H1 (cell line): ENCODE results near the gene DDB1. TPM values are rescaled to one million over a fixed set of nuclear protein-coding genes. Genes with fewer than 3 reads are reported as not detected.

Source experiments
- CTCF ChIA-PET: fragments of 300-600 bp; sonication (Branson Sonifier 250); formaldehyde crosslinking; loops from one replicate; lab custom pipeline; 2021; ENCODE audit not compliant: partially characterized antibody; lab: Charles Lee
- POLR2A ChIA-PET: fragments of 300-600 bp; sonication (Branson Sonifier 250); formaldehyde crosslinking; loops from one replicate; lab custom pipeline; 2021; ENCODE audit warnings: inconsistent platforms; ENCODE audit not compliant: partially characterized antibody; lab: Charles Lee
- DNase-seq, 2 experiments: peaks; one replicate each; pipeline versions ENCODE4 v3.0.0 to v3.0.0-alpha.2; 2010 to 2022; ENCODE audit warnings: low spot score in 2 of 2, low read depth in 1 of 2, mixed read lengths in 1 of 2
- FAIRE-seq: peaks from 2 replicates; lab custom pipeline; 2011; peaks lifted over from hg19 to GRCh38; lab: Jason Lieb, UNC
- H2AFZ ChIP-seq: 2 replicates; pipeline ENCODE4 v1.8.1; 2012; ENCODE audit warnings: low read length, inconsistent platforms
- H2AK5ac ChIP-seq: 2 replicates; pipeline ENCODE4 v1.6.1; 2013; ENCODE audit warnings: low read depth, low read length
- H2BK120ac ChIP-seq: replicated peaks from 2 replicates; pipeline ENCODE3; 2013; ENCODE audit warnings: low read depth, low read length, inconsistent platforms
- H2BK12ac ChIP-seq: 2 replicates; pipeline ENCODE4 v1.6.1; 2013; ENCODE audit warnings: low read depth, low read length
- H2BK15ac ChIP-seq: 2 replicates; pipeline ENCODE4 v1.6.1; 2013; ENCODE audit warnings: low read length
- H2BK20ac ChIP-seq: 2 replicates; pipeline ENCODE4 v1.6.1; 2013; ENCODE audit warnings: low read length
- H2BK5ac ChIP-seq: 2 replicates; pipeline ENCODE4 v1.6.1; 2013; ENCODE audit warnings: low read depth, low read length
- H3K14ac ChIP-seq: 2 replicates; pipeline ENCODE4 v1.6.1; 2013; ENCODE audit warnings: inconsistent platforms; ENCODE audit not compliant: insufficient read length
- H3K18ac ChIP-seq: 2 replicates; pipeline ENCODE4 v1.6.1; 2013; ENCODE audit warnings: low read length; ENCODE audit errors: extremely low read depth
- H3K23ac ChIP-seq: 2 replicates; pipeline ENCODE4 v1.6.1; 2013; ENCODE audit warnings: inconsistent platforms; ENCODE audit not compliant: insufficient read length
- H3K23me2 ChIP-seq: 2 replicates; pipeline ENCODE4 v1.6.1; 2013; ENCODE audit warnings: low read depth, low read length
- H3K27ac ChIP-seq: 2 replicates; pipeline ENCODE4 v1.6.1; 2011; ENCODE audit warnings: low read depth, low read length, inconsistent platforms
- H3K27me3 ChIP-seq, 4 experiments: replicated peaks in 1 of 4; 1 replicate in 1 of 4; 2 replicates in 3 of 4; pipeline versions ENCODE4 v1.6.1 to v1.8.1; 2011 to 2013; ENCODE audit warnings: low read length in 3 of 4, mild to moderate bottlenecking in 3 of 4, inconsistent platforms in 2 of 4, mixed read lengths in 2 of 4, moderate library complexity in 1 of 4; ENCODE audit not compliant: control insufficient read depth in 3 of 4, insufficient read depth in 3 of 4; ENCODE audit errors: extremely low read depth in 1 of 4
- H3K36me3 ChIP-seq, 4 experiments: 2 replicates each; pipeline versions ENCODE4 v1.6.1 to v1.8.1; 2011 to 2013; ENCODE audit warnings: mild to moderate bottlenecking in 4 of 4, low read length in 3 of 4, moderate library complexity in 2 of 4, control low read depth in 1 of 4, inconsistent platforms in 1 of 4; ENCODE audit not compliant: insufficient read depth in 4 of 4, control insufficient read depth in 2 of 4
- H3K4ac ChIP-seq: replicated peaks from 2 replicates; pipeline ENCODE3; 2013; ENCODE audit warnings: low read length, low read depth, mixed read lengths, inconsistent platforms; ENCODE audit not compliant: insufficient read length
- H3K4me1 ChIP-seq, 4 experiments: replicated peaks in 1 of 4; 1 replicate in 1 of 4; 2 replicates in 3 of 4; pipeline versions ENCODE4 v1.6.1 to v1.8.1; 2011 to 2013; ENCODE audit warnings: low read length in 3 of 4, inconsistent platforms in 2 of 4, mixed read lengths in 1 of 4; ENCODE audit not compliant: insufficient read depth in 4 of 4, control insufficient read depth in 3 of 4
- H3K4me2 ChIP-seq, 2 experiments: 2 replicates each; pipeline versions ENCODE4 v1.6.1 to v1.8.1; 2011 to 2013; ENCODE audit warnings: low read depth in 2 of 2, low read length in 2 of 2, control low read depth in 1 of 2, inconsistent platforms in 1 of 2, mild to moderate bottlenecking in 1 of 2; ENCODE audit not compliant: insufficient read depth in 1 of 2
- H3K4me3 ChIP-seq, 4 experiments: fragments of 200-600, 300-600 bp in 1 of 4; sonication (generic), shearing (Covaris generic), sonication (Bioruptor Twin) in 1 of 4; 2 replicates each; pipeline versions ENCODE4 v1.5.1 to v1.8.1; 2011 to 2016; ENCODE audit warnings: low read length in 4 of 4, low read depth in 3 of 4, control low read depth in 2 of 4, inconsistent platforms in 2 of 4, mild to moderate bottlenecking in 2 of 4, mixed read lengths in 1 of 4, moderate library complexity in 1 of 4; ENCODE audit not compliant: insufficient read depth in 2 of 4; ENCODE audit errors: extremely low read depth in 1 of 4
- H3K56ac ChIP-seq: replicated peaks from 2 replicates; pipeline ENCODE3; 2013; ENCODE audit warnings: low read depth, mild to moderate bottlenecking, mixed read lengths, low read length, inconsistent platforms; ENCODE audit not compliant: insufficient read length
- H3K79me1 ChIP-seq: 2 replicates; pipeline ENCODE4 v1.6.1; 2013; ENCODE audit warnings: low read depth, low read length, control low read depth
- H3K79me2 ChIP-seq, 2 experiments: 2 replicates each; pipeline versions ENCODE4 v1.6.1 to v1.8.1; 2012 to 2013; ENCODE audit warnings: low read length in 2 of 2, mild to moderate bottlenecking in 2 of 2, inconsistent platforms in 1 of 2; ENCODE audit not compliant: insufficient read depth in 2 of 2, control insufficient read depth in 1 of 2
- H3K9ac ChIP-seq, 4 experiments: replicated peaks in 1 of 4; 1 replicate in 1 of 4; 2 replicates in 3 of 4; pipeline versions ENCODE4 v1.6.1 to v1.8.1; 2011 to 2013; ENCODE audit warnings: low read depth in 3 of 4, low read length in 3 of 4, control low read depth in 2 of 4, mild to moderate bottlenecking in 2 of 4, moderate library complexity in 2 of 4, inconsistent platforms in 1 of 4; ENCODE audit errors: extremely low read depth in 1 of 4
- H3K9me3 ChIP-seq, 2 experiments: 2 replicates each; pipeline versions ENCODE4 v1.6.1 to v1.8.1; 2012 to 2013; ENCODE audit warnings: mild to moderate bottlenecking in 2 of 2, moderate library complexity in 2 of 2, control low read depth in 1 of 2, inconsistent platforms in 1 of 2, low read depth in 1 of 2, low read length in 1 of 2, mixed read lengths in 1 of 2; ENCODE audit not compliant: insufficient read depth in 2 of 2
- H4K20me1 ChIP-seq, 2 experiments: replicated peaks in 1 of 2; 2 replicates each; pipeline versions ENCODE3 to v1.8.1; 2011 to 2013; ENCODE audit warnings: inconsistent platforms in 2 of 2, low read length in 2 of 2, mild to moderate bottlenecking in 1 of 2; ENCODE audit not compliant: insufficient read depth in 2 of 2, control insufficient read depth in 1 of 2
- H4K5ac ChIP-seq: 2 replicates; pipeline ENCODE4 v1.6.1; 2013; ENCODE audit warnings: low read length, low read depth, mixed read lengths, inconsistent platforms; ENCODE audit not compliant: insufficient read length
- H4K8ac ChIP-seq: 2 replicates; pipeline ENCODE4 v1.8.0; 2013; ENCODE audit warnings: mild to moderate bottlenecking, moderate library complexity, low read length, inconsistent platforms; ENCODE audit not compliant: insufficient read depth; ENCODE audit errors: extremely low read depth
- H4K91ac ChIP-seq: replicated peaks from 2 replicates; pipeline ENCODE3; 2013; ENCODE audit warnings: low read length, mixed read lengths, inconsistent platforms; ENCODE audit not compliant: insufficient read length
- BRCA1 ChIP-seq: IDR thresholded peaks from 2 replicates; pipeline ENCODE4 v1.6.1; 2012; ENCODE audit warnings: low read depth, low read length, improper control_type of control experiment
- CTBP2 ChIP-seq: IDR thresholded peaks from 2 replicates; pipeline ENCODE4 v1.7.0; 2011; ENCODE audit warnings: borderline replicate concordance, mild to moderate bottlenecking, moderate library complexity, mixed read lengths, low read length; ENCODE audit not compliant: insufficient read depth, insufficient read length
- GABPA ChIP-seq: IDR thresholded peaks from 2 replicates; pipeline ENCODE4 v1.6.1; 2011; ENCODE audit warnings: mild to moderate bottlenecking, low read length, moderate library complexity, borderline replicate concordance; ENCODE audit not compliant: insufficient read depth
- GTF2F1 ChIP-seq: IDR thresholded peaks from 2 replicates; pipeline ENCODE4 v1.6.1; 2012; ENCODE audit warnings: low read depth, low read length, improper control_type of control experiment, borderline replicate concordance
- RAD21 ChIP-seq, 2 experiments: IDR thresholded peaks in 1 of 2; conservative IDR thresholded peaks in 1 of 2; 2 replicates each; pipeline ENCODE4 v1.6.1; 2011; ENCODE audit warnings: low read depth in 2 of 2, low read length in 2 of 2, improper control_type of control experiment in 1 of 2, inconsistent platforms in 1 of 2, mild to moderate bottlenecking in 1 of 2, moderate library complexity in 1 of 2
- SAP30 ChIP-seq: fragments of 300-600 bp; sonication (generic); IDR thresholded peaks from 2 replicates; pipeline ENCODE4 v1.7.1; 2012; ENCODE audit warnings: low read length, moderate library complexity, mild to moderate bottlenecking, inconsistent platforms; ENCODE audit not compliant: insufficient read depth, insufficient replicate concordance
- TAF7 ChIP-seq: optimal IDR thresholded peaks from 2 replicates; pipeline ENCODE3; 2011; ENCODE audit warnings: low read depth, mild to moderate bottlenecking, inconsistent platforms, low read length, moderate library complexity, borderline replicate concordance
- YY1 ChIP-seq: IDR thresholded peaks from 2 replicates; pipeline ENCODE4 v1.6.1; 2011; ENCODE audit warnings: low read depth, mild to moderate bottlenecking, low read length
- WGBS, 2 experiments: shearing (Covaris generic) in 1 of 2; methylation state at CpG; one replicate each; pipeline versions ENCODE4 v1.1.6 to v1.1.7; 2013 to 2015; ENCODE audit warnings: low lambda C conversion rate in 2 of 2, mixed read lengths in 2 of 2, inconsistent platforms in 1 of 2, low coverage in 1 of 2, missing lambda C conversion rate in 1 of 2; ENCODE audit not compliant: insufficient replicate concordance in 2 of 2, insufficient coverage in 1 of 2, insufficient read length in 1 of 2; ENCODE audit errors: extremely low coverage in 1 of 2, missing lambda C conversion rate in 1 of 2; 5-methylcytosine and 5-hydroxymethylcytosine counted together
- polyA plus RNA-seq, 7 experiments: library from polyadenylated mRNA; depleted of rRNA in 3 of 7; stranded (reverse) in 5 of 7; unstranded in 2 of 7; fragments of >200 nt in 5 of 7; fragments of 200-250 nt in 2 of 7; gene quantifications; 1 replicate in 5 of 7; 2 replicates in 1 of 7; 4 replicates in 1 of 7; pipeline versions ENCODE4 v1.2.1 to v1.2.3, GENCODE V29; 2011 to 2013; ENCODE audit warnings: missing spikeins in 2 of 7, mixed read lengths in 2 of 7
- total RNA-seq: library from RNA; stranded (reverse); fragmentation: NEBNext Ultra II Directional; extraction: Animal tissue kit (Norgen Biotek cat#: 25700); gene quantifications from 2 replicates; pipeline ENCODE4 v1.2.1, GENCODE V29; 2021
- TF ChIP-seq, protein P1 (sequence below), 3 experiments: IDR thresholded peaks; 1 replicate in 2 of 3; 2 replicates in 1 of 3; pipeline versions ENCODE4 v1.5.1 to v1.6.1; 2011; ENCODE audit warnings: low read length in 3 of 3, mild to moderate bottlenecking in 3 of 3, inconsistent platforms in 2 of 3, low read depth in 1 of 3, moderate library complexity in 1 of 3; ENCODE audit not compliant: insufficient read depth in 1 of 3; ENCODE audit errors: control extremely low read depth in 1 of 3

DDB1 gene
- total and polyA plus RNA-seq, 2 of the 8 experiments (the other 6 are each of a cell fraction or from before 2014, with no cell fraction given) = 275 to 306 TPM

DNA sequence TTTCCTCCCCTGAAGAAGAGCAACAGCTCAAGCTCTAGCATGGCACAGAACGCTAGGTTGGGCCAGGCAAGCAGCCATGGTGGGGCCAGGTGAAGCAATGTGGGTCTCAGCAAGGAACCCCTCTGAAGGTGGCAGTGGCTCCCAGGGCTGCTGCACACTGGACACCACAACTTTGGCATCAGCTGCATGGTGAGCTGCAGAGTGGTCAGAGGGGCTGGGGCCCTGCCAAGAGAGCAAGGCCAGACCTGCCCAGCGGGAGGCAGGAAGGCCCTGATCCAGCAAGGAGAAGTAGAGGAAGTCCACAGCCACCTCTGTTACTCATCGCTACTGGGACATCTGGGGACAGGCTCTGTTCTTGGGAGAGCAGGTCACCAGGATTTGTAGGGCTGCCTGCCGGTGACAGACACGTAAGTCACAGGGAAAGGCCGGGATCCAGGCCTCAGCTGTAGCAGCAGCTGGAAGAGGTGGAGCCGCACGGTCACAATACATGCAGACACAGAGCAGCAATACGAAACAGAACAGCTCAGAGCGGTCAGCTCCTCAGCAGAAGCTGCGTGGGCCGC lies 16.4 kb upstream of the DDB1 start:
- H2BK12ac ChIP-seq = no peak overlapping the region
- H3K56ac ChIP-seq = no peak overlapping the region
- CTCF ChIA-PET = interaction anchor here (0.9 to 7.1 kb wide), 9 partner anchors 9 to 95 kb away, joined by 3 to 80 read pairs (median 6); partner anchors contain the start of genes TMEM138 and TMEM216
- peaks cover 0 to 13% (median 8%) of the 10 kb centered on the region in 4 experiments; a peak in 6 of 8 replicates for H3K36me3 ChIP-seq
- no peaks in the 10 kb centered on the region for H3K9me3 ChIP-seq
- H4K5ac ChIP-seq = no peak overlapping the region
- no peak overlapping the region for H4K91ac ChIP-seq
- H2BK5ac ChIP-seq = no peak overlapping the region
- POLR2A ChIA-PET = interaction anchor here (2.0 to 39.7 kb wide), 3 partner anchors 13 to 55 kb away, joined by 10 to 1106 read pairs (median 61); partner anchors contain the start of genes CYB561A3, DDB1, TKFC and TMEM138
- H3K14ac ChIP-seq = no peak overlapping the region
- no peaks in the 10 kb centered on the region for H3K79me2 ChIP-seq
- H3K23me2 ChIP-seq = no peaks in the 10 kb centered on the region
- H2BK15ac ChIP-seq = no peak overlapping the region
- no peak overlapping the region for H3K9ac ChIP-seq
- H3K79me1 ChIP-seq = no peaks in the 10 kb centered on the region; the same call in 1 of the 2 replicates
- H3K27me3 ChIP-seq = no peaks in the 10 kb centered on the region
- DNase-seq = no peak
- no peak overlapping the region for H3K4me2 ChIP-seq
- no peak overlapping the region for H2BK20ac ChIP-seq
- no peak overlapping the region for H4K8ac ChIP-seq
- H3K23ac ChIP-seq = no peak overlapping the region
- no peak overlapping the region for H3K4ac ChIP-seq
- H3K18ac ChIP-seq = no peak overlapping the region
- H2AK5ac ChIP-seq = no peak overlapping the region
- H4K20me1 ChIP-seq = peaks cover 0 to 8% of the 10 kb centered on the region in 2 experiments
- no peak overlapping the region for H2AFZ ChIP-seq
- 91% methylated on average over 12 of the region's 12 CpGs; no CpG with 5 or more reads in 1 of the 2 experiments for WGBS, 2 experiments
- TF ChIP-seq TAF7 (no peak), BRCA1 (no peak), CTBP2 (no peak), GABPA (no peak), YY1 (no peak), SAP30 (no peak), GTF2F1 (no peak), RAD21 (IDR thresholded peaks at IDR 0.05 in 1 of 2, conservative IDR thresholded peaks at IDR 0.05 in 1 of 2; ENCODE audit: low read depth in 2 of 2, low read length in 2 of 2) (no peak)
- TF ChIP-seq, protein P1, sequence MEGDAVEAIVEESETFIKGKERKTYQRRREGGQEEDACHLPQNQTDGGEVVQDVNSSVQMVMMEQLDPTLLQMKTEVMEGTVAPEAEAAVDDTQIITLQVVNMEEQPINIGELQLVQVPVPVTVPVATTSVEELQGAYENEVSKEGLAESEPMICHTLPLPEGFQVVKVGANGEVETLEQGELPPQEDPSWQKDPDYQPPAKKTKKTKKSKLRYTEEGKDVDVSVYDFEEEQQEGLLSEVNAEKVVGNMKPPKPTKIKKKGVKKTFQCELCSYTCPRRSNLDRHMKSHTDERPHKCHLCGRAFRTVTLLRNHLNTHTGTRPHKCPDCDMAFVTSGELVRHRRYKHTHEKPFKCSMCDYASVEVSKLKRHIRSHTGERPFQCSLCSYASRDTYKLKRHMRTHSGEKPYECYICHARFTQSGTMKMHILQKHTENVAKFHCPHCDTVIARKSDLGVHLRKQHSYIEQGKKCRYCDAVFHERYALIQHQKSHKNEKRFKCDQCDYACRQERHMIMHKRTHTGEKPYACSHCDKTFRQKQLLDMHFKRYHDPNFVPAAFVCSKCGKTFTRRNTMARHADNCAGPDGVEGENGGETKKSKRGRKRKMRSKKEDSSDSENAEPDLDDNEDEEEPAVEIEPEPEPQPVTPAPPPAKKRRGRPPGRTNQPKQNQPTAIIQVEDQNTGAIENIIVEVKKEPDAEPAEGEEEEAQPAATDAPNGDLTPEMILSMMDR (IDR thresholded peaks at IDR 0.05; ENCODE audit: control extremely low read depth in 1 of 3, insufficient read depth in 1 of 3, low read depth in 1 of 3, low read length in 3 of 3) = no peak
- no peak overlapping the region for H2BK120ac ChIP-seq
- no peak overlapping the region for H3K4me3 ChIP-seq
- no peak for FAIRE-seq
- no peaks in the 10 kb centered on the region for H3K4me1 ChIP-seq
- H3K27ac ChIP-seq = no peak overlapping the region
